Lung (tissue), 12 donors: ENCODE results near the gene GGA1. TPM values are rescaled to one million over a fixed set of nuclear protein-coding genes. Genes with fewer than 3 reads are reported as not detected.

ENCODE experiments used
- ATAC-seq: fragments of 200-7000 bp; cut with Tn5 transposase; one replicate; pipeline ENCODE4 v1.9.1; 2020; ENCODE audit warnings: moderate number of reproducible peaks; ENCODE audit not compliant: insufficient read depth, low FRiP score
- DNase-seq, 3 donors: peaks; one replicate each; pipeline ENCODE4 v3.0.0-alpha.2; 2013 to 2017
- H3K27ac ChIP-seq, 2 donors: one replicate each; pipeline ENCODE4 v1.5.1; 2013; ENCODE audit warnings: mild to moderate bottlenecking in 2 of 2, moderate library complexity in 2 of 2, control low read depth in 1 of 2, inconsistent platforms in 1 of 2, low read depth in 1 of 2, low read length in 1 of 2
- H3K27me3 ChIP-seq, 3 donors: one replicate each; pipeline ENCODE4 v1.5.1; 2013; ENCODE audit warnings: low read length in 2 of 3; ENCODE audit not compliant: control insufficient read depth in 3 of 3, insufficient read depth in 3 of 3
- H3K36me3 ChIP-seq, 4 donors: one replicate each; pipeline ENCODE4 v1.5.1; 2013; ENCODE audit warnings: low read length in 4 of 4, mild to moderate bottlenecking in 1 of 4, moderate library complexity in 1 of 4; ENCODE audit not compliant: control insufficient read depth in 4 of 4, insufficient read depth in 4 of 4
- H3K4me1 ChIP-seq, 5 donors: one replicate each; pipeline ENCODE4 v1.5.1; 2013; ENCODE audit warnings: low read length in 5 of 5, mild to moderate bottlenecking in 2 of 5, moderate library complexity in 1 of 5; ENCODE audit not compliant: control insufficient read depth in 5 of 5, insufficient read depth in 5 of 5
- H3K4me3 ChIP-seq: one replicate; pipeline ENCODE4 v1.5.1; 2013; ENCODE audit warnings: mild to moderate bottlenecking, control low read depth, moderate library complexity
- H3K9ac ChIP-seq, 2 donors: one replicate each; pipeline ENCODE4 v1.5.1; 2013; ENCODE audit warnings: low read length in 2 of 2, control low read depth in 1 of 2; ENCODE audit not compliant: insufficient read depth in 1 of 2
- H3K9me3 ChIP-seq, 4 donors: one replicate each; pipeline ENCODE4 v1.5.1; 2013; ENCODE audit warnings: low read length in 3 of 4, mild to moderate bottlenecking in 1 of 4, moderate library complexity in 1 of 4; ENCODE audit not compliant: control insufficient read depth in 4 of 4, insufficient read depth in 3 of 4
- WGBS, 2 donors: extraction: QIAGEN DNeasy Blood & Tissue Kit; methylation state at CpG; one replicate each; pipeline ENCODE4 v1.1.7; 2013; 5-methylcytosine and 5-hydroxymethylcytosine counted together
- polyA plus RNA-seq, 2 donors: library from polyadenylated mRNA; stranded (reverse); fragments of 200-250 nt; gene quantifications; one replicate each; pipeline ENCODE4 v1.2.1, GENCODE V29; 2013
- total RNA-seq, 2 donors: library from RNA; depleted of rRNA in 1 of 2; stranded (reverse); fragments of >200 nt in 1 of 2; gene quantifications; one replicate each; pipeline ENCODE4 v1.2.1, GENCODE V29; 2014 to 2021
- TF ChIP-seq, protein P1 (sequence below): IDR thresholded peaks from 2 replicates; pipeline ENCODE4 v1.5.1; 2012; ENCODE audit warnings: mild to moderate bottlenecking; ENCODE audit errors: control extremely low read depth, extremely low read depth
- donor health status: control.
- donor health status: control.
- donor health status: Bipolar disorder and iron deficiency.
- donor health status: healthy.
- donor health status: DM: yes; HTN: yes; CAD: no.

Gene GGA1
- total and polyA plus RNA-seq, 4 donors = 51.5 to 72.4 (median 57.5) TPM

DNA sequence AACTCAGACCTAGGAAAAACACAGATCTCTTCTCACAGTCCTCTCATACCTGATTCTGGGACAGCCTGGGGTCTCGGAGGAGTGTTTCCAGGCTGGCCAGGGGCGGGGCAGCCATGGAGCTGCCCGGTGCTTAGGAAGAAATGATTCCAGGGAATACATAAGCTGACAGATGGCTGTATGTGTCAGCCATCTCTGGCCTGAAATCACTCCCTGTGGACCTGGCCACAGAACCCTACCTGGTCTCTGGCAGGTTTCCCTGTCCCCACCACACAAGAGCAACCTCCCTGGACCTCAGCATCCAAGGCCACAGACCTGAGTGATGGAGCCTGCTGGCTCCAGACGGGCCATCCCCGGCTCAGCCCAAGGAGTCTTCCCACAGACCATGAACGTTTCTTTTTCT, 10.0 kb downstream of the GGA1 start:
- DNase-seq = no peak
- ATAC-seq = no peak
- H3K9ac ChIP-seq = no peak overlapping the region
- 92 to 94% methylated on average over 6 of the region's 6 CpGs for WGBS, 2 donors
- peaks cover 0 to 6% (median 3%) of the 10 kb centered on the region in 5 donors for H3K4me1 ChIP-seq
- peaks cover 0 to 1% (median 0%) of the 10 kb centered on the region in 4 donors for H3K9me3 ChIP-seq
- H3K27ac ChIP-seq = no peak overlapping the region
- TF ChIP-seq, protein P1, sequence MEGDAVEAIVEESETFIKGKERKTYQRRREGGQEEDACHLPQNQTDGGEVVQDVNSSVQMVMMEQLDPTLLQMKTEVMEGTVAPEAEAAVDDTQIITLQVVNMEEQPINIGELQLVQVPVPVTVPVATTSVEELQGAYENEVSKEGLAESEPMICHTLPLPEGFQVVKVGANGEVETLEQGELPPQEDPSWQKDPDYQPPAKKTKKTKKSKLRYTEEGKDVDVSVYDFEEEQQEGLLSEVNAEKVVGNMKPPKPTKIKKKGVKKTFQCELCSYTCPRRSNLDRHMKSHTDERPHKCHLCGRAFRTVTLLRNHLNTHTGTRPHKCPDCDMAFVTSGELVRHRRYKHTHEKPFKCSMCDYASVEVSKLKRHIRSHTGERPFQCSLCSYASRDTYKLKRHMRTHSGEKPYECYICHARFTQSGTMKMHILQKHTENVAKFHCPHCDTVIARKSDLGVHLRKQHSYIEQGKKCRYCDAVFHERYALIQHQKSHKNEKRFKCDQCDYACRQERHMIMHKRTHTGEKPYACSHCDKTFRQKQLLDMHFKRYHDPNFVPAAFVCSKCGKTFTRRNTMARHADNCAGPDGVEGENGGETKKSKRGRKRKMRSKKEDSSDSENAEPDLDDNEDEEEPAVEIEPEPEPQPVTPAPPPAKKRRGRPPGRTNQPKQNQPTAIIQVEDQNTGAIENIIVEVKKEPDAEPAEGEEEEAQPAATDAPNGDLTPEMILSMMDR = no peak
- no peak overlapping the region for H3K4me3 ChIP-seq
- H3K27me3 ChIP-seq = no peaks in the 10 kb centered on the region
- H3K36me3 ChIP-seq = peaks cover 5 to 60% (median 26%) of the 10 kb centered on the region in 4 donors

DNA sequence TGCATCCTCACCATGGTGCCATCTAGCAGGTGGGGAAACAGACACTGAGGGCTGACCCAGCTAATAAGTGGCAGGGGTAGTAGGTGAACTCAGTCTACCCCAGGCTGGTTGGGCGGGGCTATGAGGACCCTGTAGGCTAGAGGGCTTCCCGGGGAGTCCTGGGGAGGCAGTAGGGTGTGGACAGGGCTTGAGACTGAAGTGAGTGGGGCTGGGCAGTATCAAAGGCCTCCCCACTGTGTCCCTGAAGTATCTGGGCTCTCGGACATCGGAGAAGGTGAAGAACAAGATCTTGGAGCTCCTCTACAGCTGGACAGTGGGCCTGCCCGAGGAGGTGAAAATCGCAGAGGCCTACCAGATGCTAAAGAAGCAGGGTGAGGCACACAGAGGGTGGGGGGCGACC, 11.4 kb downstream of the GGA1 start:
- Histone ChIP-seq H3K36me3 (peaks cover 5 to 58% (median 26%) of the 10 kb centered on the region in 4 donors), H3K9ac (no peak overlapping the region), H3K4me3 (no peak overlapping the region), H3K9me3 (peaks cover 0 to 1% (median 0%) of the 10 kb centered on the region in 4 donors), H3K27me3 (no peaks in the 10 kb centered on the region), H3K27ac (no peak overlapping the region), H3K4me1 (peaks cover 0 to 12% (median 4%) of the 10 kb centered on the region in 5 donors)
- WGBS, 2 donors = 94 to 97% methylated on average over 7 of the region's 7 CpGs
- DNase-seq (no peak), ATAC-seq (no peak)
- TF ChIP-seq, protein P1 = no peak

DNA sequence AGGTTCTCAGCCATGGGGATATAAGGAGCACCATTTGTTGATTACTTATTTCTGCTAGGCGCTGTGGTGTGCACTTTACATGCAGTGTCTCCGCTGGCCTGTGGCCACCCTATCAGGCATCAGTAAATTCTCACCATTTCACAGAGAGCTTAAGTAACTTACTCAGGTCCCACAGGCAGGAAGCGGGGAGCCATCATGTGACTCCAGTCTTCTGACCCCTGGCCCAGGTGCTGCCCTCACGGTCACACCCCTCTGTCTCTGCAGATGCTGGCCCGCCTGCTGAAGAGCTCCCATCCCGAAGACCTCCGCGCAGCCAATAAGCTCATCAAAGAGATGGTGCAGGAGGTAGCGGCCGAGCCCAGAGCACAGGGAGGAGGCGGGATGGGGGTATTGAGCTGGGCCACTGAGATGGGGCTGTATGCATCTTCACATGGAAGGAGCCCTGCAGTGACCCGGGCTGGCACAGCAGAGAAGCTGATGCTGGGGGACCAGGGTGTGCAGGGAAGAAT, 12.8 kb downstream of the GGA1 start:
- Histone ChIP-seq H3K4me1 (peaks cover 0 to 19% (median 10%) of the 10 kb centered on the region in 5 donors), H3K27ac (no peak overlapping the region), H3K9me3 (no peaks in the 10 kb centered on the region), H3K4me3 (no peak overlapping the region), H3K36me3 (peaks cover 5 to 59% (median 22%) of the 10 kb centered on the region in 4 donors), H3K27me3 (no peaks in the 10 kb centered on the region), H3K9ac (no peak overlapping the region)
- TF ChIP-seq, protein P1 = no peak
- DNase-seq = no peak
- WGBS, 2 donors = 95% methylated on average over 12 of the region's 12 CpGs
- no peak for ATAC-seq
